ENCODE data around the gene ADAMTSL3. TPM values are rescaled to one million over a fixed set of nuclear protein-coding genes. Genes with fewer than 3 reads are reported as not detected.

The ADAMTSL3 gene
- polyA plus RNA-seq, 1 experiment = not detected

GRCh38 chr15:83682476-83683088 is 28.7 kb downstream of the ADAMTSL3 start:
- TF ChIP-seq CTCF (IDR thresholded peaks at IDR 0.05; ENCODE audit: insufficient read depth, low read depth, low read length) = no peak
- no peak overlapping the region for H3K4me3 ChIP-seq (ENCODE audit: low read depth, low read length)
- CTCF ChIA-PET = no interaction called here
- no peaks in the 10 kb centered on the region for H3K27me3 ChIP-seq (ENCODE audit: control insufficient read depth, insufficient read depth, low read length)
- H3K36me3 ChIP-seq (ENCODE audit: control insufficient read depth, insufficient read depth, low read length) = no peaks in the 10 kb centered on the region
- POLR2A ChIA-PET = no interaction called here
- no peak for DNase-seq (ENCODE audit: low read depth)

GRCh38 chr15:83685916-83686332 is 32.0 kb downstream of the ADAMTSL3 start:
- CTCF ChIA-PET = no interaction called here
- DNase-seq (ENCODE audit: low read depth) = no peak
- POLR2A ChIA-PET = no interaction called here
- Histone ChIP-seq H3K36me3 (ENCODE audit: control insufficient read depth, insufficient read depth, low read length) (no peaks in the 10 kb centered on the region), H3K27me3 (ENCODE audit: control insufficient read depth, insufficient read depth, low read length) (no peaks in the 10 kb centered on the region), H3K4me3 (ENCODE audit: low read depth, low read length) (no peak overlapping the region)
- no peak for TF ChIP-seq CTCF (IDR thresholded peaks at IDR 0.05; ENCODE audit: insufficient read depth, low read depth, low read length)

GRCh38 chr15:83688201-83688600 is 34.3 kb downstream of the ADAMTSL3 start:
- no peak for TF ChIP-seq CTCF (IDR thresholded peaks at IDR 0.05; ENCODE audit: insufficient read depth, low read depth, low read length)
- ChIA-PET POLR2A (no interaction called here), CTCF (no interaction called here)
- no peak for DNase-seq (ENCODE audit: low read depth)
- no peaks in the 10 kb centered on the region for H3K27me3 ChIP-seq (ENCODE audit: control insufficient read depth, insufficient read depth, low read length)
- no peak overlapping the region for H3K4me3 ChIP-seq (ENCODE audit: low read depth, low read length)
- no peaks in the 10 kb centered on the region for H3K36me3 ChIP-seq (ENCODE audit: control insufficient read depth, insufficient read depth, low read length)

GRCh38 chr15:83690676-83691075 is 36.8 kb downstream of the ADAMTSL3 start:
- Histone ChIP-seq H3K27me3 (ENCODE audit: control insufficient read depth, insufficient read depth, low read length) (no peaks in the 10 kb centered on the region), H3K4me3 (ENCODE audit: low read depth, low read length) (no peak overlapping the region), H3K36me3 (ENCODE audit: control insufficient read depth, insufficient read depth, low read length) (no peaks in the 10 kb centered on the region)
- no peak for TF ChIP-seq CTCF (IDR thresholded peaks at IDR 0.05; ENCODE audit: insufficient read depth, low read depth, low read length)
- DNase-seq (ENCODE audit: low read depth) = no peak
- ChIA-PET CTCF (no interaction called here), POLR2A (no interaction called here)

- TF ChIP-seq CTCF (IDR thresholded peaks at IDR 0.05; ENCODE audit: insufficient read depth, low read depth, low read length) = no peak
- Histone ChIP-seq H3K36me3 (ENCODE audit: control insufficient read depth, insufficient read depth, low read length) (no peaks in the 10 kb centered on the region), H3K4me3 (ENCODE audit: low read depth, low read length) (no peak overlapping the region), H3K27me3 (ENCODE audit: control insufficient read depth, insufficient read depth, low read length) (no peaks in the 10 kb centered on the region)
- DNase-seq (ENCODE audit: low read depth) = no peak
- ChIA-PET CTCF (interaction anchor here (0.5 kb wide), 1 partner anchor 183 kb away, joined by 3 read pairs; no protein-coding TSS in a partner anchor), POLR2A (no interaction called here)
Observed at GRCh38 chr15:83692746-83693581, 39.0 kb downstream of the ADAMTSL3 start.

Data from BJ (cell line).